NCI-H524 treated with DMSO at 0.1 percent for 48 hours (cell line): ENCODE measurements around the gene KRTAP2-4.
"Not testable (repeated sequence)": the region's sequence is repeated elsewhere in the genome, so short reads cannot be mapped to it uniquely, and the experiment has no call there.

Experiments
- DNase-seq: peaks from one replicate; lab custom pipeline; 2025; lab: John Stamatoyannopoulos, UW

The KRTAP2-4 gene

DNA sequence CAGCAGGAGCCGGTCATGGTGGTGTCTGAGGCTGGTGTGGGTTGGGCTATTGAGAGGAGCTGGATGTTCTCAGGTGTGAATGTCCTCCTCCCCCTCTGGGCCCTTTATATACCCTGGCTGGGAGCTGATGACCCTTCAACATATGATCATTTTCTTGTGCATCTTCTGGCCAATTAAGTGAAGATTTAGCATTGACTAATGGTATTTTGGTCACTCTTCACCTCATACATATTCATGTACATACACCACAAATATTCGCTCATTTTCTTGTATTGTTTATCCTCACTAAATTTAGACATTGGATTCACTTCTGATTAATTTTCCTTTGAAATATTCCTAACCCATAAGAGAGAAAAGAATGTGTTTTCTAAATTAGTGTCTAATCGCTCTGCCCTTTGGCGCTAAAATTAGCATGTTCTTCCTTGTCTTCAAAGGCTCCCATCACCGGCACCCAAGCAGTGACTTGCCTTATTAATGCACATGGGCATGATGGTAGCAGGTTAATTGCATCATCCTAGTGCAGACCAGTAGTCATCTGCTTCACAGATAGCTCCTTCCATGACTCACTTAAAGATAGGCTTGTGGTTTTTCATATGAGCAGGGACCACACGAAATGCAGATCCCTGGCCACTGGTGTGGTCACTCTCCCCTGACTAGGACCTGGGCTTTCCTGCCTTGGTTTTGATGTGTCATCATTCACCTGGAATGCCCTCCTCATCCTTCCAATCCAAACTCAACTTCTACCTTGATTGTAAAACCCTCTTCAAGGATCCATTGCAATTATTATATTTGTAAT is at the start of gene KRTAP2-4:
Gene KRTAP2-4, minus strand, starts transcription at position 51 of the 796 bp plus-strand sequence. Its CDS starts 34 bp downstream, at position 17.
- no peak for DNase-seq

DNA sequence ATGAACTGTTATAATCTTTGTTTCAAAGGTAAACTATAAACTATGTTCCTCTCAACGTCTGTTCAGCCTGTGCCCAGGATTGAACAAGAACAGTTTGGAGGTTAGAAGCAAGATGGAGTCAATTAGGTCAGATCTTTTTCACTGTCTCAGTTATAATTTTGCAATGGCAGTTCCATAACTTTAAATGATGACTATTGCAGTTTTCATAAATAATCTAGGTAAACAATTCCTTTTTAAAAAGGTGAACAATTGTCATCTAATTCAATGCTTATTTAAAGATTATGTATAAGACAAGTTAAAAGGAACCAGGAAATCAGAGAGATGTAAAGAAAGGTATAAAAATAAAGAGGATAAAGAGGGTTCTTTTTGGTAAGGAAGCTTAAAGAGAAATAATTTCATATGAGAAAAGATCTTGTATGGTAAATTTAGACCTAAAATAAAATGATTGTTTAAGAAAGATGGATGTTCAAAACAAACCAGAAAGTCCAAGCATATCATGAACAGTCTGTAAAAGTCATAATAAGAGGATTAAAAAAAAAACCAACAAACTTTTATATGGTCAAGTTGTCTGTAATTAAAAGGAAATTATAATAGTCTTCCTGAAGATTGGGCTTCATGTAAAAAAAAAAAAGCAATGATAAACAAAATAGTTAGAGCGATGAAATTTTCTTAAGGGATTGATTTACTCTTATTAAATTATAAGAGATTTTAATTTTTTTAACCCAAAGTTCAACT is 45.6 kb upstream of the KRTAP2-4 start:
- no peak for DNase-seq

GRCh38 chr17:41108728-41109386 is 43.2 kb upstream of the KRTAP2-4 start:
- DNase-seq = not testable (repeated sequence)

- DNase-seq = no peak
These were observed 42.3 kb upstream of the KRTAP2-4 start for GRCh38 chr17:41107941-41108450.

GRCh38 chr17:41105347-41105746 is 39.7 kb upstream of the KRTAP2-4 start, which contains the start of gene KRTAP4-9:
TSS of gene KRTAP4-9 (plus strand) at chr17:41105389. CDS start at chr17:41105389, 0 bp downstream.
- DNase-seq = not testable (repeated sequence)

- DNase-seq = not testable (repeated sequence)
These were observed 38.8 kb upstream of the KRTAP2-4 start for GRCh38 chr17:41104386-41105038.

DNA sequence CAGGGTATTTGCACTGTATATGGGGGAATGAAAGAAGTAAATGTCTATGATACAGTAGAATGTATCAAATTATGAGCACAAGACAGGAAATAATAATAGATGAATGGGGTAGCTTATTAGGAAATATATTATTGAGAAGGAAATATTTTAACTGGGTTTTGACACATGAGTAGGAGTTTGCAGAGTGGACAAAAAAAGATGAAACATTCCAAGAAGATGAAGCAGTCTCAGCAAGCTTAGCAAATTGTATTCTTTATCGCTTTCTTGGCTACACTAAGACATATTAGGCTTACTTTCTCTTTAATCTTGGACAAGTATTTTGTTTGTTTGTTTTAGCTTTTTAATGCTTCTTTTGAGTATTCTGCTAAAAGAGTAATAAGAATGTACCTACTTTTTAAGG is 38.2 kb upstream of the KRTAP2-4 start:
- no peak for DNase-seq

GRCh38 chr17:41101586-41102259 is 36.0 kb upstream of the KRTAP2-4 start, which contains the start of gene KRTAP4-16:
TSS of gene KRTAP4-16 (minus strand) at chr17:41102209. CDS start at chr17:41102209, 0 bp downstream.
- no peak for DNase-seq

GRCh38 chr17:41099682-41100480 is 34.2 kb upstream of the KRTAP2-4 start:
- not testable (repeated sequence) for DNase-seq

- no peak for DNase-seq
These were observed 32.8 kb upstream of the KRTAP2-4 start for GRCh38 chr17:41098481-41098880.

GRCh38 chr17:41098042-41098441 is 32.4 kb upstream of the KRTAP2-4 start, which contains the start of gene KRTAP4-8:
TSS of gene KRTAP4-8 (minus strand) at chr17:41098142. CDS start at chr17:41098084, 58 bp downstream.
- no peak for DNase-seq

- no peak for DNase-seq
These were observed 30.4 kb upstream of the KRTAP2-4 start for GRCh38 chr17:41096055-41096454.

GRCh38 chr17:41088760-41089352 is 23.2 kb upstream of the KRTAP2-4 start:
- not testable (repeated sequence) for DNase-seq

DNA sequence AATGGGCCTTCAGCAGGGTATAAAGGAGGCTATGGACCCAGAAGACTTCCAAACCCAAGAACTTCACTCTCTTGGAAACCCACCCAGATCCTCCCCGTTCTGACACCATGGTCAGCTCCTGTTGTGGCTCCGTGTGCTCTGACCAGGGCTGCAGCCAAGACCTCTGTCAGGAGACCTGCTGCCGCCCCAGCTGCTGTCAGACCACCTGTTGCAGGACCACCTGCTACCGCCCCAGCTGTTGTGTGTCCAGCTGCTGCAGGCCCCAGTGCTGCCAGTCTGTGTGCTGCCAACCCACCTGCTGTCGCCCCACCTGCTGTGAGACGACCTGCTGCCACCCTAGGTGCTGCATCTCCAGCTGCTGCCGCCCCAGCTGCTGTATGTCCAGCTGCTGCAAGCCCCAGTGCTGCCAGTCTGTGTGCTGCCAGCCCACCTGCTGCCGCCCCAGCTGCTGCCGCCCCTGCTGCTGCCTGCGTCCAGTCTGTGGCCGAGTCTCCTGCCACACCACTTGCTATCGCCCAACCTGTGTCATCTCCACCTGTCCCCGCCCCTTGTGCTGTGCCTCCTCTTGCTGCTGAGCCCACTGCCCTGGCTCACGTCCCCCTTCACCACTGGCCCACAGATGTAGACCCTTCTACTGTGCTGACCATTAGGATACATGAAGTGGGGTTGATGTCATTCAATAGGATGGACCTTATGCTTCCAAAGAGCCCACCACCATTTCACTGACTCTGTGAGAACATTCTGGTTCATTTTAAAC is 18.6 kb upstream of the KRTAP2-4 start, which contains the start of gene KRTAP4-7:
Gene KRTAP4-7, plus strand, starts transcription at position 51 of the 757 bp plus-strand sequence. Its CDS starts 57 bp downstream, at position 108.
- DNase-seq = not testable (repeated sequence)

DNA sequence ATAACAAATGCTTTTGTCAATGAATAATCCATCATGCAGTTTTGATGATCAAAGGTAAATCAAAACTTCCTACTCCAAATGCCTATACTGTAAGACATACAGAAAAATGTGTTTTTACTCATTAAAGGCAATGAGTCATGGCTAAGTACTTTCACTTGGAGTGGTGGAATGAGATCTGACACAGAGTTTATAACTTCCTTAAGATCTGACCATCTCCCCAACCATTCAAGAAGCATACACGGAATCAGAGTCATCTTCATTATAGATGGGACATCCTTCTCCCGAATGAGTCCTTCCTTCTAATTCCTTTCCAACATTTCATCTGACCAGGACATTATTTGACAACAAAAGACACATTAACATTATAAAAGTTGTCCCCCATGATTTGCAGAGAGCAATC is 17.7 kb upstream of the KRTAP2-4 start:
- DNase-seq = not testable (repeated sequence)

DNA sequence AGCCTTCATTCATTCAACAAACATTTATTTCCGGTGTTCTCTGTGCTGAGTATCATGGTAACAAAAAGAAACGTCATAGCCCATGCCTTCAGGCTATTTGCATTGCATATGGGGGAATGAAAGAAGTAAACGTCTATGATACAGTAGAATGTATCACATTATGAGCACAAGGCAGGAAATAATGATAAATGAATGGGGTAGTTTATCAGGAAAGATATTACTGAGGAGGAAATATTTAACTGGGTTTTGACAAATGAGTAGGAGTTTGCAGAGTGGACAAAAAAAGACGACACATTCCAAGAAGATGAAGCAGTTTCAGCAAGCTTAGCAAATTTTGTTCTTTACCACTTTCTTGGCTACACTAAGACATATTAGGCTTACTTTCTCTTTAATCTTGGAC is 16.9 kb upstream of the KRTAP2-4 start:
- DNase-seq = no peak

DNA sequence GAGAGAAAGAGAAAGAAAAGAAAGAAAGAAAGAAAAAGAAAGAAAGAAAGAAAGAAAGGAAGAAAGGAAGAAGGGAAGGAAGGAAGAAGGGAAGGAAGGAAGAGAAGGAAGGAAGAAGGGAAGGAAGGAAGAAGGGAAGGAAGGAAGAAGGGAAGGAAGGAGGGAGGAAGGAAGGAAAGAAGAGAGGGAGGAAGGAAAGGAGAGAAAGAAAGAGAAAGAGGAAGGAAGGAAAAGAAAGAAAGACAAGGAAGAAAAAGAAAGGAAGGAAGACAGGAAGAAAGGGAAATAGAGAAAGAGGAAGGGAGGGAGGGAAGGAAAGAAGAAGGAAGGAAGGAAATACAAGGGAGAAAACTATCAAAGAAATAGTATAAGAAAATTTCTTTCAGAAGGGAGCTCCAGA is 11.1 kb upstream of the KRTAP2-4 start:
- no peak for DNase-seq

DNA sequence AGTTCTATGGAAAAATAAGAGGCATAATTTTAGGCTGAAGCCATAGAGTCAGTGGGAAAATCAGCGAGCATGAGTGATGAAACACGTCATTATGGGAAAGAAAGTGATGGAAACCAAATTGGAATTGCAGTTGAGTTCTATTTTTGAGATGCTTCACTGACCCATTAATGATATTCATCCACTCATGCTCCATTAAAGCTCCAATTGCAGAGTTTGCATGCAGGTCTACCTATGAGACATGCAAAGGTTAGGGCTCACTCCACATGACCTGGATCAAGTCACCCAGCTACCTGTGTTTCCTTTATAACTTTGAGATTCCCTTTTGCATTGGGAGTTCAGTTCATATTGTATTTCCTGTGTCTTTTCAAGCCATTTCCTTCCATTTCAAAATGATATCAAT is 8.0 kb upstream of the KRTAP2-4 start:
- no peak for DNase-seq
